CD4-positive, alpha-beta T cell treated with Interleukin-2 at 100 ng/mL for 4 hours (primary cell): ENCODE results near the gene MYOD1.

Experiments used
- DNase-seq: peaks from one replicate; pipeline ENCODE4 v3.0.0-alpha.2; 2020; ENCODE audit warnings: low spot score

Gene MYOD1

GRCh38 chr11:17702876-17703275, 16.5 kb upstream of the MYOD1 start:
- DNase-seq: no peak

- no peak for DNase-seq
Observed at GRCh38 chr11:17703951-17704350, 15.4 kb upstream of the MYOD1 start.

- no peak for DNase-seq
Observed at GRCh38 chr11:17707830-17708229, 11.5 kb upstream of the MYOD1 start.

- no peak for DNase-seq
Observed at GRCh38 chr11:17711836-17712235, 7.5 kb upstream of the MYOD1 start.

GRCh38 chr11:17713851-17714250, 5.5 kb upstream of the MYOD1 start:
- DNase-seq: no peak

DNA sequence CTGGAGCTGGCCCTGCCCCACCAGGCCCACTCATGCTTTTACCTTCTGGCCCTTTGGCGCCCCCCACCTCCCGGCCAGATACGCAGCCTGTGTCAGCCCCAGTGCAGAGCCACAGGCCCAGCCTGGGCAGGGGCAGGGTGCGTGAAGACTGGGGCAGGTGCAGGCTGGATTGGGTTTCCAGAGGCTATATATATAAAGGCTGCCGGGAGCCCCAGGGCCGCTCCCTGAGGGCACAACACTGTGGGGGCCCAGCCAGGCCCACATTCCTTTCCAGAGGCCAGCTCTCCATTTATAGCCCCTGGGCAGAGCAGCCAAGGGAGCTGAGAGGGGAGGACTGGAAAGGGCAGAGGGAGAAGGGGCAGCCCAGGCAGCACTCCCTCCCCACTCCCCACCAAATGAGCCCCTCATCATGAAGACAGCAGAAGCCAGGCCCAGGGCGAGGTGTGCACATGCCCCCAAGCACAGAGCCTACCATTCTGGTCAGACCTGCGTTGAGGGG, 5.0 kb upstream of the MYOD1 start:
- DNase-seq: no peak

DNA sequence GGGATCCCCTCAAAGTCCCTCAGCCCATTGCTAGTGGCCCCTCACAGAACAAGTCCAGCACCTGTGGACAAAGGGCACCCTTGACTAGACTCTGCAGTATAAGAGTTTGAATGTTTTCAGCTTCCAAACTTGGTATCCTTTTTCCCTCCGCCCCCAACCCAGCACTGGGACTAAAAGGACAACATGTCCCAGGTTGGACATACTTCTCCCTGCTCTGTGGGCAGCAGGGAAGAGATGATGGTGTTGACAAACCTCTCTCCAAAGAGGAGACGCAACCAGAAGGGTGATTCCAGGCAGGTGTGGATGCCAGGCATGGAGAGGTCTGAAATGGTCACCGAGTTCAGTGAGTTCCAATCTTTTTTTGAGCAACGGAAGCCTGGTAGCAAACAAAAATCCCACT, 4.5 kb upstream of the MYOD1 start:
- no peak for DNase-seq

- no peak for DNase-seq
Observed at GRCh38 chr11:17716807-17717206, 2.6 kb upstream of the MYOD1 start.

DNA sequence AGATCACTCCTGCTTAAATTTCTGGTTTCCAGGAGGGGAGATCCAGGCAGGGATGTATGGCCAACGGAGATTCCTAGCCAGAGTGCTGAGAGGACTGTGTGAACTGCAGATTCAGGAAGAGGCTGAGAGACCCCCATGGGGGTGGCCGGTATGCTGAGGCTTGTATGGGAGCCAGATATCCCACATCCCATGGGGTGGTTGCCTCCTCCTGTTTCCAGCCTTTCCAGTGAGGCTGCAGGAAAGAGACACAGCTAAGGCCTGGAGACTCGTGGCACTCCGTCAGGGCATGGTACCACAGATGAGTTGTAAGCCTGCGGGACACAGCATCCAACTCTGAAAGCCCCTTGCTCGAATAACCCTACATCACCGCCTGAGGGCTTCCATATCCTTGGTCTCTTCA, 1.4 kb upstream of the MYOD1 start:
- no peak for DNase-seq

- DNase-seq: no peak
Observed at GRCh38 chr11:17718510-17718962, 835 bp upstream of the MYOD1 start.

GRCh38 chr11:17719938-17720795, 796 bp downstream of the MYOD1 start:
- no peak for DNase-seq

DNA sequence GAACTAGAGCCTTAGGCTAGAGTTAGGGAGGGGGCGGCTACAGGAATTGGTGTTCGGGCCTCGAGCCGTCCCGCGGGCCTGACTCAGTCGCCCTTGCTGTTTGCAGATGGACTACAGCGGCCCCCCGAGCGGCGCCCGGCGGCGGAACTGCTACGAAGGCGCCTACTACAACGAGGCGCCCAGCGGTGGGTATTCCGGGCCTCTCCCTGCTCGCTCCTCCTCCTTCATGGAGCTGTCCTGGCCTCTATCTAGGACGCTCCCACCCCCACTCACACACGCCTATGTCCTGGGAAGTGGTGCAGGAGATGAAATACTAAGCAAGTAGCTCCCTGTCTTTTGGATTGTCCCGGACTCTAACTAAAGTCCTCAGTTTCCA, 1.4 kb downstream of the MYOD1 start:
- DNase-seq: no peak

DNA sequence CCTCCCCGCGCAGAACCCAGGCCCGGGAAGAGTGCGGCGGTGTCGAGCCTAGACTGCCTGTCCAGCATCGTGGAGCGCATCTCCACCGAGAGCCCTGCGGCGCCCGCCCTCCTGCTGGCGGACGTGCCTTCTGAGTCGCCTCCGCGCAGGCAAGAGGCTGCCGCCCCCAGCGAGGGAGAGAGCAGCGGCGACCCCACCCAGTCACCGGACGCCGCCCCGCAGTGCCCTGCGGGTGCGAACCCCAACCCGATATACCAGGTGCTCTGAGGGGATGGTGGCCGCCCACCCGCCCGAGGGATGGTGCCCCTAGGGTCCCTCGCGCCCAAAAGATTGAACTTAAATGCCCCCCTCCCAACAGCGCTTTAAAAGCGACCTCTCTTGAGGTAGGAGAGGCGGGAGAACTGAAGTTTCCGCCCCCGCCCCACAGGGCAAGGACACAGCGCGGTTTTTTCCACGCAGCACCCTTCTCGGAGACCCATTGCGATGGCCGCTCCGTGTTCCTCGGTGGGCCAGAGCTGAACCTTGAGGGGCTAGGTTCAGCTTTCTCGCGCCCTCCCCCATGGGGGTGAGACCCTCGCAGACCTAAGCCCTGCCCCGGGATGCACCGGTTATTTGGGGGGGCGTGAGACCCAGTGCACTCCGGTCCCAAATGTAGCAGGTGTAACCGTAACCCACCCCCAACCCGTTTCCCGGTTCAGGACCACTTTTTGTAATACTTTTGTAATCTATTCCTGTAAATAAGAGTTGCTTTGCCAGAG, 2.0 kb downstream of the MYOD1 start:
- no peak for DNase-seq

DNA sequence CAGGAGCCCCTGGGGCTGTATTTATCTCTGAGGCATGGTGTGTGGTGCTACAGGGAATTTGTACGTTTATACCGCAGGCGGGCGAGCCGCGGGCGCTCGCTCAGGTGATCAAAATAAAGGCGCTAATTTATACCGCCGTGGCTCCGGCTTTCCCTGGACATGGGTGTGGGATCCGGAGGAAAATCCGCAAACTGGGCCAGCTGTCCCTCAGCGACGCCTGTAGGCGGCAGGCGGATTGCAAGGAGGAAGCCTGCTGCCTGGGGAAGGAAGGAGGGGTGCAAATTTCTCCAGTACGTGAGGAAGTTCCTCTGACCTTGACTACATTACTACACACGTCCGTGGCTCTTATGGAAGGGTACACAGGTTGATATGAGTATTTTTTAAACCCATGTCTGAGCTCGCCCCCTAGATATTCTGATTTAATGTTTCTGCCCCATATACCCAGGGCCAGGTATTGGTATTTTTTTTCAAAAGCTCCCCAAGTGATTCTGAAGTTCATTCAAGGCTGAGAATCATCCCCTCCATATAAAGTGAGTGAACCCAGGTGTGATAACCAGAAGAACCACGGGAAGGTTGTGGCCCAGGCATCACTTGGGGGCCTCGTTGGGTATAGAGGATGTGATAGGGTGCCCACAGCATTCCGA, 2.8 kb downstream of the MYOD1 start:
- DNase-seq: no peak

DNA sequence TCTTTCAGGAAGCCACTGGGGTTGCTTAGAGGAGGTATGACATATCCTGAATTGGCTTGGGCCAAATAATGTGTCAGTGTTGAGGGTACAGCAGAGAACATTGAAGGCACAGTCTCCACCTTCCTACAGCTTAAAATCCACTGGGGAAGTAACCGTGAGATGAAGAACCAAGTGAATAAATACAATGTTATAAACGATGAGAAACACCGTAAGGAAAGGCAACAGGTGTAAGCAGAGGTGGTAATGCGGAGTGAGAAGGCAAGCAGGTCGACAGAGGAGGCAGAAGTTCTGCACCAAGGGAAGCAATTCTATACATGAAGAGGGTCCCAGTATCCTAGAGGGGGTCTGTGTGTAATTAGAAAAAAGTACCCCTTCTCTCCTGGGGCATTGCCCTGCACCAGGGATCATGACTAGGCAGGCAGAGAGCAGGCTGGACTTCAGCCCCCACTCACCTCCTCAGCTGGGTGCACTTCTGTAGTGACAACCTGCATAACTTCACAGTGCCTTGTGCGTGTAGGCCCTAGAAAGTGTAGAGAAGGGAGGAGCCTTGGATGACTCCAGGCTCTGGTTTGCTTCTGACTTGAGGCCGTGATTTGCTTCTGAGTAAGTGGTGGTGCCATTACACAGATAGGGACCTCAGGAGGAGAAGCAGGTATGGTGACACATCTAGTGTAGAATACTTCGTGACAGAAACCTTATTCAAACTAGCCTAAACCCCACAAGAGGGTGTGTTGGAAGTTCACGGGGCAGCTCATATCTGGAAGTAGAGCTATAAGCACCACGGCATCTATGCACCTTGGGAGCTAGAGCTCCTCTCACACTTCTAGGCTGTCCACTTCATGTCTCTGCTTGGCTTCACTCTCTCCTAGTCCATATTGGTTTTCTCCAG, 4.9 kb downstream of the MYOD1 start:
- no peak for DNase-seq

DNA sequence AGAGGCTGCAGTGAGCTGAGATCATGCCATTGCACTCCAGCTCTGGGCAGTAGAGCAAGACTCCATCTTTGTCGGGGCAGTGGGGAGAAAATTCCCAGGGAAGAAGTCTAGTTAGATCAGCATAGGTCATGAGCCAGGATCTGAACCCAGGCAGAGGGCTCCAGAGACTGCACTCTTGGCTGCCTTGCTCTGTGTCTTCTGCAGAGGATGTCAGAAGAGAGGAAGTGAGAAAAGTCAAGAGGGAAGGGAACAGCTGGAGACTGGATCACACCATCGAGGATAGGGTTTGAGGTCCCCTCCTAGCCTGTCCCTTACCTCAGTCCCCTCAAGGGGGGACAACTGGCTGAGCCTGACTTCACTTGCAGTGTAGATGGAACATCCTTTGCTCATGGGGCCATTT, 5.8 kb downstream of the MYOD1 start:
- DNase-seq: no peak

DNA sequence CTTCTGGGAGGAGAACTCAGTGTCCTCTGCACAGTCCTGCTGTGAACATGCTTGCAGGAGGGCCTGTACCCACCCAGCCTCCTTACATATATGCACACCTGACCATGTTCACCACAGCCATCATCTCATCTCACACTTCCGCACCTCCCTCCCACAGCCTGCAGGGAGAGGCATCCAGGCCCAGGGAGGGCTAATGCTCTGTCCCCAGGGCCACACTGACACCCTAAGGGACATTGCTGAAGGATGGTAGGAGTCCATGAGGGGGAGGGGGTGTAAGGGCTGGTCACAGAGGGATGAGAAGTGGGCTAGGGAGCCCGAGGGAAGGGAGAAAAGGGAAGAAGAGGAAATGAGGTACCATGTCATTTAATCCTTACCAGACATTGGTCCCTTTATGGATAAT, 10.8 kb downstream of the MYOD1 start:
- no peak for DNase-seq

DNA sequence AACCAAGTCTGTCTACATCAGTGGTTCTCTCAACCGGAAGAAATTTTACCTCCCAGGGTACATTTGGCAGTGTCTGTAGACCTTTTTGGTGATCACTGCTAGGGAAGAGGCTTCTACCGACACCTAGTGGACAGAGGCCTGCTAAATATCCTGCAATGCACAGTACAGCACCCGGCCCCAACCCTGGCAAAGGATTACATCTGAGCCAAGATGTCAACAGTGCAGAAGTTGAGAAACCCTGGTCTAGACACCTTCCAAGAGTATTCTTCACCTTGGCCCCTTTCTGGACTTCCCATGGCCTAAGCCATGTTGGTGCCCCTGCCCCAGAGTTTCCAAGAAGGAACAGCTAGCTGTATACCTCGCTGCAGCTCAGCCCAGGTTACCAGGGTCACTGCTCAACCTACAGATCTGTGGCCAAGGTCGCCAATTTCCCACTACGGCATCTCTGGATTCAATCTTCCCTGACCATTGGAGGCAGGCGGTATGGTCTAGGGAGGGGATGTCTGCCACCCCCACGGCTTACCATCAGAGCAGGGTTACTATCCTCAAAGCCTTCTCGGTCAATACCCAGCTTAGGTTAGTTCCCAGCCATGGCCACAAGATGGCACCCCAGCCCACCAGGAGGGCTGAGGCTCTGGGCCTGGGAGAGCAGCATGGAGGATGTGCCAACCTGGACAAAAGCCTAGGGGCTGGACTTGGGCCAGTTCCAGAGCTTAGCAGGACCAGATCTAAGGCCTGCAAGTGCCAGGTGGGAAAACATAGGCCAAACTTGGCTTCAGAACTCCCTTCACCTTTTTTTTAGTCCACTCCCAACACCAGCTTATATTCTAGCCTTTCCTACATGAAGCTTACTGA, 11.5 kb downstream of the MYOD1 start:
- peak; percentile 49 for DNase-seq

DNA sequence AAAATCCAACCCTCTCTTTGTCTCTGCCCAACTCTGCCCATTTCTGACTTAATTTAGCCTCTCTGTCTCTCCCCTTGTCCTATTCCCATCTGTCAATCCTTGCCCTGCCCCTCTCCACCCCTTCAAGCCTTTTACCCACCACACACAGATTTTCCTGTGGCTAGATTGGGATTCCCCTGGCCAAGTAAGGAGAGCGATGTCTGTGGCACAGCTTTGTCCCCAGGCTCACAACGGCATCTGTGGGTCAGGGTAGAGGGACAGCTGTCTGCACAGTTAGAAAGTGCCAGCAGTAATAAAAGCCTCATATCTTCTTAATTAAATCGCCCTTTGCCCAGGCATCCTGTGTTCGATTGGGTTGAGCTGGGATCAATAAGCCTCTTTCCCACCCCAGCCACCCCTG, 13.9 kb downstream of the MYOD1 start:
- DNase-seq: no peak

DNA sequence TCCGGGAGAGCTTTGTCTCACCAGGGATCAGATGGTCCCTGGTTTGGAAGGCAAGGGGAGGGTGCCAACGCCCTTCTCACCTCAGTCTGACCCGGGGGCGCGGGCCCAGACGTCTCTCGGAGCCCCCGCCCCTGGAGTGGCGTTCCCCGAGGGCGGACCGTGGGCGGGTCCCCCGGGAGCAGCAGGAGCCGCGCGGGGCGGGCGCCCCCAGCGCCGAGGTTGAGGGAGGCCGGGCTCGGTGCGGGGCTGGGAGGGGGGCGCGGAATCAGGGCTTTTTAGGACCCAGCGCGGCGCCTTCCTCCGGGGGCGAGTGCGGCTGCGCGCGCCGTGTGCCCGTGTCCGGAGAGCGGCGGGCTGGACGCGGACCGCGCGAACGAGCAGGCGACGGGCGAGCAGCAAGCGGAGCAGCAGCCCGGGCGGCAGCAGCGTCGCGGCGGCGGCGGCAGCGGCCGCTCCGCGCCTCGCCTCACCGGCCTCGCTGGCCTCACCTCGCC, 15.1 kb downstream of the MYOD1 start, which contains the start of gene KCNC1:
Gene KCNC1 (plus strand): TSS at position 364 of the 494 bp plus-strand sequence. CDS start 1,222 bp downstream, outside the sequence.
- DNase-seq: no peak
